Fibroblast of mammary gland (primary cell): ENCODE data around the gene MDP1.
A peak's percentile ranks its signal among the peaks of the same experiment; 100 is the strongest.

Source experiments
- DNase-seq: peaks from one replicate; pipeline ENCODE4 v3.0.0-alpha.2; 2010; ENCODE audit warnings: low read depth
- H3K4me3 ChIP-seq: 2 replicates; pipeline ENCODE4 v1.5.1; 2011; ENCODE audit warnings: low read depth, mild to moderate bottlenecking, low read length, moderate library complexity; ENCODE audit not compliant: control insufficient read depth
- CTCF ChIP-seq: conservative IDR thresholded peaks from 2 replicates; pipeline ENCODE4 v1.5.1; 2011; ENCODE audit warnings: low read depth, low read length, inconsistent platforms; ENCODE audit not compliant: control insufficient read depth, insufficient read depth

Gene MDP1

GRCh38 chr14:24240110-24240918, 24.4 kb upstream of the MDP1 start:
- no peak for TF ChIP-seq CTCF
- no peak overlapping the region for H3K4me3 ChIP-seq
- no peak for DNase-seq

GRCh38 chr14:24238527-24239037, 22.7 kb upstream of the MDP1 start:
- H3K4me3 ChIP-seq: no peak overlapping the region
- DNase-seq: no peak
- no peak for TF ChIP-seq CTCF

- DNase-seq: no peak
- TF ChIP-seq CTCF: no peak
- H3K4me3 ChIP-seq: no peak overlapping the region
These were observed 22.3 kb upstream of the MDP1 start for GRCh38 chr14:24238123-24238522.

- no peak for TF ChIP-seq CTCF
- peak; percentile 31 for DNase-seq
These were observed 21.6 kb upstream of the MDP1 start for GRCh38 chr14:24237463-24237955.

GRCh38 chr14:24236689-24237462, 21.0 kb upstream of the MDP1 start:
- no peak for DNase-seq
- no peak for TF ChIP-seq CTCF
- H3K4me3 ChIP-seq: no peak overlapping the region

More at GRCh38 chr14:24237463-24237955, 21.6 kb upstream of the MDP1 start:
- no peak overlapping the region for H3K4me3 ChIP-seq

GRCh38 chr14:24235804-24236688, 20.2 kb upstream of the MDP1 start:
- no peak for DNase-seq
- H3K4me3 ChIP-seq: no peak overlapping the region
- TF ChIP-seq CTCF: no peak
